ENCODE data around the gene INTS14.

Gene INTS14

GRCh38 chr15:65598468-65598867 is 12.5 kb downstream of the INTS14 start:
- H3K9ac ChIP-seq (ENCODE audit: low read length) = no peak overlapping the region
- no peak overlapping the region for H2AFZ ChIP-seq (ENCODE audit: low read length)
- no peaks in the 10 kb centered on the region for H3K4me1 ChIP-seq (ENCODE audit: low read length)
- H3K4me2 ChIP-seq (ENCODE audit: low read depth, low read length) = no peak overlapping the region
- no peak overlapping the region for H3K4me3 ChIP-seq (ENCODE audit: low read length)
- H3K36me3 ChIP-seq (replicated peaks; ENCODE audit: insufficient read depth, low read length) = peaks cover 11% of the 10 kb centered on the region; the same call in 1 of the 2 replicates
- H3K27me3 ChIP-seq (replicated peaks; ENCODE audit: insufficient read depth, low read length) = no peaks in the 10 kb centered on the region
- H3K9me2 ChIP-seq (replicated peaks; ENCODE audit: insufficient read depth, low read length) = no peaks in the 10 kb centered on the region
- H3K79me2 ChIP-seq (ENCODE audit: low read length) = no peaks in the 10 kb centered on the region
- no peaks in the 10 kb centered on the region for H3K9me3 ChIP-seq (replicated peaks; ENCODE audit: insufficient read depth, low read length)
- H3F3A ChIP-seq (ENCODE audit: insufficient read depth, low read length) = no peaks in the 10 kb centered on the region
- TF ChIP-seq EZH2phosphoT487 (IDR thresholded peaks at IDR 0.05; ENCODE audit: low read length) (no peak), EZH2 (optimal IDR thresholded peaks at IDR 0.05; ENCODE audit: low read depth, low read length) (no peak), CTCF (IDR thresholded peaks at IDR 0.05; ENCODE audit: low read length) (no peak)
- no peak for DNase-seq
- H3K27ac ChIP-seq (ENCODE audit: low read length) = no peak overlapping the region
- H4K20me1 ChIP-seq (ENCODE audit: insufficient read depth, low read length) = no peaks in the 10 kb centered on the region

DNA sequence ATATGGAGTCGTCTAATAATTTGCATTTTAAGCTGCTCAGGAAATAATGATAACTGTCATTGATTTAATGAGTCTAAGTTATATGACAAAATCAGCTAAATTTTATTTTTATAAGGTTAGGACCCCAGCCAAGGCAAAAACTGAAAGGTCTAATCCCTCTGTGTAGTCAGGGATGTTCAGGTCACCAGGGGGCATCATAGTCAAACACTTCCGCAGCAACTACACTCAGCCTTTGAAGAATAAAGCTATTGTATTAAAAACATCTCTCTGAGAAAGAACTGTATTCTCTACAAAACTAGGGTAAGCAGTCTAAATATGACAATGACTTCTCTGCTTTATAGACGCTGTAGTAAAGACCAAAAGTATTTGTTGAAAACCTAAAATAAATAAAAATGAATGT is 15.0 kb downstream of the INTS14 start:
- DNase-seq = no peak
- H2AFZ ChIP-seq (ENCODE audit: low read length) = no peak overlapping the region
- H3K9me3 ChIP-seq (replicated peaks; ENCODE audit: insufficient read depth, low read length) = no peaks in the 10 kb centered on the region
- H3K4me3 ChIP-seq (ENCODE audit: low read length) = no peak overlapping the region
- no peaks in the 10 kb centered on the region for H3K27me3 ChIP-seq (replicated peaks; ENCODE audit: insufficient read depth, low read length)
- H3K79me2 ChIP-seq (ENCODE audit: low read length) = no peaks in the 10 kb centered on the region
- H3F3A ChIP-seq (ENCODE audit: insufficient read depth, low read length) = no peaks in the 10 kb centered on the region
- no peaks in the 10 kb centered on the region for H3K4me1 ChIP-seq (ENCODE audit: low read length)
- no peak overlapping the region for H3K27ac ChIP-seq (ENCODE audit: low read length)
- TF ChIP-seq EZH2 (optimal IDR thresholded peaks at IDR 0.05; ENCODE audit: low read depth, low read length) (no peak), EZH2phosphoT487 (IDR thresholded peaks at IDR 0.05; ENCODE audit: low read length) (no peak), CTCF (IDR thresholded peaks at IDR 0.05; ENCODE audit: low read length) (peak; percentile 29)
- no peaks in the 10 kb centered on the region for H4K20me1 ChIP-seq (ENCODE audit: insufficient read depth, low read length)
- no peaks in the 10 kb centered on the region for H3K9me2 ChIP-seq (replicated peaks; ENCODE audit: insufficient read depth, low read length)
- no peak overlapping the region for H3K4me2 ChIP-seq (ENCODE audit: low read depth, low read length)
- H3K36me3 ChIP-seq (replicated peaks; ENCODE audit: insufficient read depth, low read length) = peaks cover 11% of the 10 kb centered on the region; the same call in 1 of the 2 replicates
- H3K9ac ChIP-seq (ENCODE audit: low read length) = no peak overlapping the region

DNA sequence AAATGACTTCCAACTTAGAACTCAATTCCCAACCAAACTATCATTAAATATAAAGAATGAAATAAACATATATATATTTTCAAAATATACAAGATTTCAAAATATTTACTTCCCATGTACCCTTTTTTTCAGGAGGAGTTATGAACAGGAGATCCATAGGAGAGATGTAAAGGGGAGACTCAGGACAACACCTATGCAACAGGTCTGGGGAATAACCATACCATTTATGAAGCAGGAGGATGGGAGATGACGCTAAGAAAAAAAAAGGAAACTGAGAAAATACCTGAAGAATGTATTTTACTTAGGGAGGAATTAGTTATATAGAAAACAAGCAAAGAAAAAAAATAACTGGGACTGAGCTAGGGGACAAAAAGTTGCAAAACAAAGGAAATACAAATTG is 23.8 kb downstream of the INTS14 start:
- Histone ChIP-seq H3K4me3 (ENCODE audit: low read length) (no peak overlapping the region), H3K79me2 (ENCODE audit: low read length) (no peaks in the 10 kb centered on the region), H4K20me1 (ENCODE audit: insufficient read depth, low read length) (no peaks in the 10 kb centered on the region), H3F3A (ENCODE audit: insufficient read depth, low read length) (no peaks in the 10 kb centered on the region), H3K36me3 (replicated peaks; ENCODE audit: insufficient read depth, low read length) (no peaks in the 10 kb centered on the region), H3K9me2 (replicated peaks; ENCODE audit: insufficient read depth, low read length) (no peaks in the 10 kb centered on the region), H3K27me3 (replicated peaks; ENCODE audit: insufficient read depth, low read length) (no peaks in the 10 kb centered on the region), H3K4me2 (ENCODE audit: low read depth, low read length) (no peak overlapping the region), H2AFZ (ENCODE audit: low read length) (no peak overlapping the region), H3K9me3 (replicated peaks; ENCODE audit: insufficient read depth, low read length) (no peaks in the 10 kb centered on the region), H3K27ac (ENCODE audit: low read length) (no peak overlapping the region), H3K9ac (ENCODE audit: low read length) (no peak overlapping the region), H3K4me1 (ENCODE audit: low read length) (peaks cover 16% of the 10 kb centered on the region)
- no peak for DNase-seq
- TF ChIP-seq CTCF (IDR thresholded peaks at IDR 0.05; ENCODE audit: low read length) (no peak), EZH2 (optimal IDR thresholded peaks at IDR 0.05; ENCODE audit: low read depth, low read length) (no peak), EZH2phosphoT487 (IDR thresholded peaks at IDR 0.05; ENCODE audit: low read length) (no peak)
